Fibroblast of skin of abdomen (primary cell): ENCODE results near the gene KRT75.

Experiments
- DNase-seq: peaks from one replicate; pipeline ENCODE4 v3.0.0-alpha.2; 2013

The KRT75 gene

GRCh38 chr12:52390739-52391617, 43.2 kb downstream of the KRT75 start:
- DNase-seq, result peak; percentile 19

DNA sequence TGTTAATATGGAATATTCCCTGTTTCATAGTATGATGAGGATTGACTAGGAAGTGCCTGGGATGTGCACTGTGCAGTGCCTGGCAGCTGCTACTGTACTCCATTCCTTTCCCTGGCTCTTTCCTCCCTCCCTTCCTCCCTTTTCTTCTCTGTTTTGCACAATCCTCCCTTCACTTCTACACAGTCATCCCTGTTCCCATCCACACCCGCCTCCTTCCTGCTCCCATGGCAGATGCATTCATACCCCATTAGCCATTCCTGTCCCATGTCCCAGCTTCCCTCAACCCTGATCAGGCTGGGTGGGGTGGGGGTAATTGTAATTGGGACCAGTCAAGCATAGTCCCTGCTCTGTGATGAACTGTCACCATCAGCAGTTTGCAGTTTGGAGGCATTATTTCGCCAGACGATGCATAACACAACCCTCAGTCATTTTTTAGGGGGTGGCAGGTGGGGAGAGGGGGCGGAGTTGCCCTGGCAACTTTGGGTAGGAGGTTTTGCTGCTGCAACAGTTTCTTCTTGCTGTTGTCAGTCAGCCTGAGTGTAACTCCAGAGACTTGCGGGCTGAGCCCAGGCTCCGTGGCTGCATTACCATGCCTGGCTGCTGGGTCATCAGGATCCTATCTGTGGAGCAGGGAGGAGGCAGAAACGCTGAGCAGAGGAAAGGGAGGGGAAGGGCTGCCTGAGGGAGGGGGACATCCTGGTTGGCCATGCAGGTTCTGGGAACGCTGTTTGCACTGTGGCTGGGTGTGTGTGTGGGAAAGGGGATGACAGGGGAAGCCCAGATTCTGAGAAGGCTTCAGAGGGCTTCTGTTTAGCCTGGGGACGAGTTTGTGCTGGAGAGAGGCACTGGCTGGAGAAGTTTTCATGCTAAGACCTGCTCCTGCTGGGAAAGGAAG, 44.6 kb downstream of the KRT75 start:
- DNase-seq, result peak; percentile 36

- DNase-seq, result no peak
Measured at GRCh38 chr12:52387859-52388258, 46.3 kb downstream of the KRT75 start.

DNA sequence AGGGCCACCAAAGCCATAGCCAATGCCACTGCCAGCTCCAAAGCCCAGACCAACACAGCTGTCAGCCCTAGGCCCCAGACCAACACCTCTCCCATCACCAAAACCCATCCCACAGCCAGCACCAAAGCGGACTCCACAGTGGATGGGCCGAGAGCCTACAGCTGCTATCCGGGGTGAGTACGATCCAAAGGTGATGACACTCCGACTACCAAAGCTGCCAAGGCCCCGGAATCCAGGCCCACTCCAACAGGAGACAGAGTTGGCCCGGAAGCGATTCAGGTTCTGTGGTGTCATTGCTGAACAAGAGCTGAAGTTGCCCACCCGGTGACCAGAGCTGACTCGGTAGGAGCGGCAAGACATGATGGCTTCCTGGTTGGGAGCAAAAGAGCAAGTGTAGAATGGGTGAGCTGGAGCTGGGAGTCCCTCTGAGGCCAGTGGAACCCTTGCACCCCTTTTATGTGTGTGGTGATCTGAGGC, 48.9 kb downstream of the KRT75 start, which contains the start of gene KRT84:
Gene KRT84 (minus strand): TSS at position 427 of the 477 bp plus-strand sequence. CDS start 67 bp downstream, at position 360.
- no peak for DNase-seq

DNA sequence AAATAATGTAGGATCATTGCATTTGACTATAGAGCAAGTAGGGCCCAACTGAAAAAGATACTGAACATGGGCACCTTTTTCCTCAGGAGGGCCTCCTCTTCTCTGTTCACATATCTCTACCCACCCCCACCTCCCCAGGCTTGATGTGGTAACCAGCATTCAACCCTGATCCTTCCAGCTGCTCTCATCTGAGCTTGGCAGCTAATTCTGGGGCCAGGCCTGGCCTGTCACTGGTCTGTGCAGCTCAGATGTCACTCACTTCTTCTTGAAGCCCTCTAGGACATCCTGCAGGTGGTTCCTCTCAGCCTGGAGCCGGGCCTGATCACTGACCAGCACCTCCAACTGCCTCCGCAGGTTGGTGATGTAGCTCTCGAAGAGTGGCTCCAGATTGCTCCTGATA, 50.8 kb downstream of the KRT75 start:
- DNase-seq, result no peak

- DNase-seq, result no peak
Measured at GRCh38 chr12:52382854-52383253, 51.3 kb downstream of the KRT75 start.

DNA sequence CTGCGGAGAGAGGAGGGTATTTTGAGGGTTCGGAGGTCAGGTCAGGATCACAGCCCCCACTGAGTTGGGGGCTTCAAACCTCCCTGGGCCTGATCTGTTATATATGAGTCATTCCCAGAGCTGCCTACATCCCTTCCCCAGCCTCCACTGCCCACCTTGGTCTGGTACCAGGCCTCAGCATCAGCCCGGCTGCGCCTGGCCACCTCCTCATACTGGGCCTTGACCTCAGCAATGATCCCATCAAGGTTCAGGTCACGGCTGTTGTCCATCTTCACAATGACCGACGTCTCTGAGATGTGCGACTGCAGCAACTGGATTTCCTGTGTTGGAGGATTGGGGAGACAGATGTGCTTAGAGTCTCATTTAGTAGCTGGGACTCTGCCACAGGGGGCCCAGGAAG, 53.0 kb downstream of the KRT75 start:
- no peak for DNase-seq

GRCh38 chr12:52380271-52380694, 53.9 kb downstream of the KRT75 start:
- DNase-seq, result peak; percentile 26

- DNase-seq, result no peak
Measured at GRCh38 chr12:52379536-52379935, 54.6 kb downstream of the KRT75 start.

DNA sequence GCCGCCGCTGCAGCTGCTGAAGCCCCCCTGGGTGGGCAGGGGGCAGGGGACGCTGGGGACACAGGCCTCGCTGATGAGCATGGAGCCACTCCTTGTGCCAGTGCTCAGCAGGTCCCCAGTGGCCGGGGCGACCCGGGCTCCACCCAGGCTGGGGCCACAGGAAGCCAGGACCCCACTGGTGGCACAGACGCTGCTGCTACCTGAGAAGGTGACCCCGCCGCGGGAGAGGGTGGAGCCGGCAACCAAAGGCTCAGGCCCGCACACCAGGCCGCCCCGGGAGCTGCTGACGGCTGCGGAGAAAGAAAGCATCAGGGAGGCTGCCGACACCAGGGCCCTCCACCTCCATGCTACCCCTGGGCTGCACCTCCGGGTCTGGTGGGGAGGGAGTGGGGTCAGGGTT, 56.1 kb downstream of the KRT75 start:
- no peak for DNase-seq

DNA sequence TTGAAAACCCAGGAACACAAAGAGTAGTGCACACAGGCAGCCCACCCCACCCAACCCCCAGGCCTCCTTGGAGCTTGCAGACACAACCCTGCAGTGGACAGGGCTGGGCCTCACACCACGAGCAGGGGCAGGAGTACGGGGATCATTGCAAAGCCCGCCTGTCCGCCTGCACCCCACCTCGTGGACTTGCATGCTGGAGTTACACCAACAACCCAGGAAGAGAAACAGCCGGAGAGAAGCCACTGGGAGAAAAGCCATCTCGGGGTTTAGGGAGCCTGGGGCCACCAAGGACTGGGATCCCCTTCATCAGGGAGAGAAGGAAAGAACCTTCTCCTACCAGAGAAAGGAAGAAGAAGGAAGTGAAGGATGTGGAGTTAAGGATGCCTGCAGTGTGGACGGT, 56.9 kb downstream of the KRT75 start:
- no peak for DNase-seq
